ENCODE measurements around the gene GALNTL6. TPM values are rescaled to one million over a fixed set of nuclear protein-coding genes. Genes with fewer than 3 reads are reported as not detected.

Gene GALNTL6
- total and polyA plus RNA-seq, 2 donors (not counting 3 experiments of a cell fraction or from before 2014, with no cell fraction given) = not detected

DNA sequence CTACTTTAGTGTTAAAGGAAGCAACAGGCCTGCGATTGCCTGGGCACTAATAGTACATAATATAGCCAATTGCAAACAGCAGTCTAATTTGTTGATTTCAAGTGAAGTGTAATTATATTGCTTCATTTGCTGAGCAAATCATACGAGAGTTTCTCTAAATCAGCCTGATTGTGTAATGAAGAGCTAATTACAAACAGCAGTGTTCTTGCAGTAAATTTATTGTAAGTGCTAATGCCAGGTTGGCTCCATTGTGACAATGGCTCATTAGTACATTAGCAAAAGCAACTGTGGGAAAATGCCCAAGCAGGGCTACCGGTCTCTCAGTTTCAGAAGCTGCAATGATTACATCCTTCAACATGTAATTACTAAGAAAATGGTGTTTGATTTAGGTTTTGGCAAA, 591.5 kb downstream of the GALNTL6 start:
- Histone ChIP-seq H3K4me2 (ENCODE audit: insufficient read depth, low read length) (no peak overlapping the region), H3K79me2 (ENCODE audit: control insufficient read depth, insufficient read depth, low read length) (no peaks in the 10 kb centered on the region), H3K27ac (ENCODE audit: insufficient read depth, low read depth, low read length) (no peak overlapping the region), H3K9ac (replicated peaks; ENCODE audit: extremely low read depth, insufficient read depth, low read length) (no peak overlapping the region), H2AFZ (ENCODE audit: low read depth, low read length) (no peak overlapping the region), H3K4me3 (replicated peaks in 1 of 3; ENCODE audit: insufficient read depth in 1 of 3, low read depth in 1 of 3, low read length in 3 of 3) (no peak overlapping the region), H3K9me1 (replicated peaks; ENCODE audit: control insufficient read depth, extremely low read depth, insufficient read depth, low read length) (no peaks in the 10 kb centered on the region), H4K20me1 (replicated peaks; ENCODE audit: control insufficient read depth, extremely low read depth, insufficient read depth, low read length) (no peaks in the 10 kb centered on the region), H3K4me1 (ENCODE audit: control insufficient read depth, extremely low read depth, insufficient read depth, low read length) (no peaks in the 10 kb centered on the region), H3K27me3 (ENCODE audit: control insufficient read depth in 2 of 2, insufficient read depth in 2 of 2, low read length in 2 of 2) (no peaks in the 10 kb centered on the region), H3K36me3 (ENCODE audit: control insufficient read depth in 2 of 2, extremely low read depth in 1 of 2, insufficient read depth in 2 of 2, low read length in 2 of 2) (no peaks in the 10 kb centered on the region), H3K9me3 (replicated peaks; ENCODE audit: control insufficient read depth, insufficient read depth, low read length) (peaks cover 4% of the 10 kb centered on the region)
- no peak for FAIRE-seq
- DNase-seq (ENCODE audit: low read depth, low spot score) = no peak
- ChIA-PET CTCF (no interaction called here), POLR2A (no interaction called here)
- no TSS peak for BruUV-seq (replicated peaks)
- dilution Hi-C loops (cut with MboI; ENCODE audit: extremely low pct_ligation_motif_present, low sequenced_read_pairs) = no loop called here
- TF ChIP-seq JUN (IDR thresholded peaks at IDR 0.05; ENCODE audit: borderline replicate concordance, insufficient read depth, insufficient read length, low read depth) = no peak
- no peak for TF ChIP-seq MYC (IDR thresholded peaks at IDR 0.05; ENCODE audit: low read depth, low read length)
- no peak for TF ChIP-seq POLR2AphosphoS5 (IDR thresholded peaks at IDR 0.05; ENCODE audit: insufficient read depth, low read depth, low read length)
- TF ChIP-seq EZH2 (IDR thresholded peaks at IDR 0.05; ENCODE audit: borderline replicate concordance, low read depth, low read length, severe bottlenecking) = no peak
- no peak for TF ChIP-seq POLR2A (IDR thresholded peaks at IDR 0.05; ENCODE audit: low read depth, low read length)
- no peak for TF ChIP-seq GATA2 (IDR thresholded peaks at IDR 0.05; ENCODE audit: insufficient read depth, insufficient read length, low read depth, low read length)
- no peak for TF ChIP-seq CTCF (IDR thresholded peaks at IDR 0.05; ENCODE audit: extremely low read depth in 1 of 2, insufficient read depth in 1 of 2, low read depth in 1 of 2, low read length in 2 of 2)
- TF ChIP-seq, protein P1, sequence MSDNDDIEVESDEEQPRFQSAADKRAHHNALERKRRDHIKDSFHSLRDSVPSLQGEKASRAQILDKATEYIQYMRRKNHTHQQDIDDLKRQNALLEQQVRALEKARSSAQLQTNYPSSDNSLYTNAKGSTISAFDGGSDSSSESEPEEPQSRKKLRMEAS (IDR thresholded peaks at IDR 0.05; ENCODE audit: insufficient read depth, insufficient read length) = no peak
- TF ChIP-seq FOS (IDR thresholded peaks at IDR 0.05; ENCODE audit: borderline replicate concordance, insufficient read depth, low read length) = no peak
- intact Hi-C loops (cut with micrococcal nuclease) = no loop called here

All from endothelial cell of umbilical vein (primary cell).